Natural killer cell (primary cell): Measurements from ENCODE around the gene TBC1D10B. TPM values are rescaled to one million over a fixed set of nuclear protein-coding genes. Genes with fewer than 3 reads are reported as not detected.
A peak's percentile ranks its signal among the peaks of the same experiment; 100 is the strongest.
"Not testable (repeated sequence)": the region's sequence is repeated elsewhere in the genome, so short reads cannot be mapped to it uniquely, and the experiment has no call there.

Experiments used
- ATAC-seq, 3 donors: fragments of 150-1000 bp in 2 of 3; fragments of 200-7000 bp in 1 of 3; cut with Tn5 transposase; 1 replicate in 1 of 3; 2 replicates in 2 of 3; pipeline ENCODE4 v1.10.0; 2021; ENCODE audit warnings: mild to moderate bottlenecking in 2 of 3, moderate library complexity in 2 of 3
- DNase-seq, 2 donors: peaks; one replicate each; pipeline versions ENCODE4 v3.0.0 to v3.0.0-alpha.2; 2013 to 2021; ENCODE audit warnings: mixed read lengths in 1 of 2
- H3K27ac ChIP-seq: one replicate; pipeline ENCODE4 v1.5.1; 2013; ENCODE audit warnings: mild to moderate bottlenecking, low read length
- H3K27me3 ChIP-seq: one replicate; pipeline ENCODE4 v1.6.1; 2013; ENCODE audit warnings: low read length; ENCODE audit not compliant: control insufficient read depth, insufficient read depth
- H3K36me3 ChIP-seq: one replicate; pipeline ENCODE4 v1.6.1; 2013; ENCODE audit warnings: low read length; ENCODE audit not compliant: control insufficient read depth, insufficient read depth
- H3K4me1 ChIP-seq: one replicate; pipeline ENCODE4 v1.6.1; 2013; ENCODE audit warnings: low read length; ENCODE audit not compliant: control insufficient read depth, insufficient read depth
- H3K4me3 ChIP-seq: one replicate; pipeline ENCODE4 v1.5.1; 2013; ENCODE audit warnings: low read length
- H3K9me3 ChIP-seq: one replicate; pipeline ENCODE4 v1.6.1; 2013; ENCODE audit warnings: low read length; ENCODE audit not compliant: control insufficient read depth, insufficient read depth
- H3K27ac Mint-ChIP-seq, 2 donors: one replicate each; pipeline ENCODE4 v1.8.0; 2022; ENCODE audit warnings: mild to moderate bottlenecking in 2 of 2, mixed read lengths in 2 of 2, moderate library complexity in 1 of 2
- H3K27me3 Mint-ChIP-seq, 2 donors: one replicate each; pipeline ENCODE4 v1.8.0; 2022; ENCODE audit warnings: low read depth in 2 of 2, mixed read lengths in 2 of 2
- H3K36me3 Mint-ChIP-seq: one replicate; pipeline ENCODE4 v1.8.0; 2022; ENCODE audit warnings: mixed read lengths
- H3K4me1 Mint-ChIP-seq, 2 donors: one replicate each; pipeline ENCODE4 v1.8.0; 2022; ENCODE audit warnings: mixed read lengths in 2 of 2
- H3K4me3 Mint-ChIP-seq: one replicate; pipeline ENCODE4 v1.8.0; 2022; ENCODE audit warnings: mild to moderate bottlenecking, moderate library complexity, mixed read lengths
- H3K9me3 Mint-ChIP-seq, 2 donors: one replicate each; pipeline ENCODE4 v1.8.0; 2022; ENCODE audit warnings: mixed read lengths in 2 of 2
- WGBS: methylation state at CpG from one replicate; pipeline ENCODE4 v1.1.7; 2013; ENCODE audit warnings: missing lambda C conversion rate; ENCODE audit not compliant: insufficient coverage; 5-methylcytosine and 5-hydroxymethylcytosine counted together
- intact Hi-C: fragments of 100-400 bp; cut with micrococcal nuclease; formaldehyde crosslinking; loops from one replicate; pipeline ENCODE4 v1.14.2; 2022
- total RNA-seq, 4 donors: library from RNA; stranded (reverse); fragments of 120-200 nt in 1 of 4; gene quantifications; one replicate each; pipeline versions ENCODE4 v1.2.3 to v1.2.4, GENCODE V29; 2013 to 2022
- TF ChIP-seq, protein P1 (sequence below): fragments of 200-600 bp; IDR thresholded peaks from one replicate; pipeline ENCODE4 v1.8.0; 2022; ENCODE audit warnings: antibody characterized with exemption

Gene TBC1D10B
- total RNA-seq, 3 donors from 2014 or later (not counting 1 experiment from before 2014, with no cell fraction given): 43.0 to 55.3 (median 50.2) TPM

DNA sequence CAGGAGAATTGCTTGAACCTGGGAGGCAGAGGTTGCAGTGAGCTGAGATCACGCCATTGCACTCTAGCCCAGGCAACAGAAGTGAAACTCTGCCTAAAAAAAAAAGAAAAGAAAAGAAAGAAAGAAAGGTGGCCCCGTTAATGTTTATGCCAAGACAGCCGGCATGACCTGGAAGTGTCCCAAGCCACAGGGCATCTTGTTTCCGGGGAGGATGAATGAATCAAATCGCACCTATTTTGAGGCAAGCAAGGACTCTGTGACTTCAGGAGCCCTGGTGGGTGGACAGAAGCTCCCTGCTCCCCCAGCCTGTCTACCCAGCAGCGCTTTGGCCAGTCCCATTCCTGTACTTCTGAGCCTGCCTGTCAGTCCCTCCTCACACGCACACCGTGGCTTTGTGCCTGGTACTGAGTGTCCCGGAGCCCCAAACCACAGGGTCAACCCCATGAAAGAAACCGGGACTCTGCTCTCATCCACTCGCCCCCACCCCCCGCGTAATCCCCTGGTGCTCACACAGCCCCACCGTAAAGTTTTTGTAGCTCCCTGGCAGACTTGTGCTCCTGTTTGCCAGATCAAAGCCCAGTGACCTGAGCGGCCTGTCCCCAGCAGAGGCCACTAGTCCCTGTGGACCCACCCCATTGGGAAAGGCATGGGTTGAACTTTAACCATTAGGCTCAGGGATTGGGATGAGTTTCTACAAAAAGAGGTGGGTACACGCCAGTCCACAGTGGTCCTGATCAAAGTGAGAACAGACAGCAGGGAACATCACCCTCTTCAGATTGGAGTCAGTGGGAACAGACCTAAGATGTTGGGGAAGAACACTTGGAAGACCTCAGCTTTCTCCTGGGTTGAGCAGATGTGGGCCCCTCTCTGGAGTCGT, 34.5 kb downstream of the TBC1D10B start:
- Histone ChIP-seq H3K4me3 (peak overlapping the region; percentile 45), H3K9me3 (no peaks in the 10 kb centered on the region), H3K36me3 (no peaks in the 10 kb centered on the region), H3K4me1 (peaks cover 17% of the 10 kb centered on the region), H3K27ac (peak overlapping the region; percentile 65), H3K27me3 (no peaks in the 10 kb centered on the region)
- WGBS: 29% methylated on average over 17 of the region's 17 CpGs
- ATAC-seq: peak in 1 of 3 donors; percentile 10
- no peaks in the 10 kb centered on the region for H3K36me3 Mint-ChIP-seq
- H3K27ac Mint-ChIP-seq: peak overlapping the region; percentile 86 to 89
- intact Hi-C loops: loop anchor here (1.0 to 2.0 kb wide), 2 partner anchors 14 to 43 kb away; no protein-coding TSS in a partner anchor
- DNase-seq: peak in 1 of 2 donors; percentile 67
- H3K27me3 Mint-ChIP-seq: no peaks in the 10 kb centered on the region
- H3K4me1 Mint-ChIP-seq: peaks cover 16% of the 10 kb centered on the region in 2 donors
- TF ChIP-seq, protein P1, sequence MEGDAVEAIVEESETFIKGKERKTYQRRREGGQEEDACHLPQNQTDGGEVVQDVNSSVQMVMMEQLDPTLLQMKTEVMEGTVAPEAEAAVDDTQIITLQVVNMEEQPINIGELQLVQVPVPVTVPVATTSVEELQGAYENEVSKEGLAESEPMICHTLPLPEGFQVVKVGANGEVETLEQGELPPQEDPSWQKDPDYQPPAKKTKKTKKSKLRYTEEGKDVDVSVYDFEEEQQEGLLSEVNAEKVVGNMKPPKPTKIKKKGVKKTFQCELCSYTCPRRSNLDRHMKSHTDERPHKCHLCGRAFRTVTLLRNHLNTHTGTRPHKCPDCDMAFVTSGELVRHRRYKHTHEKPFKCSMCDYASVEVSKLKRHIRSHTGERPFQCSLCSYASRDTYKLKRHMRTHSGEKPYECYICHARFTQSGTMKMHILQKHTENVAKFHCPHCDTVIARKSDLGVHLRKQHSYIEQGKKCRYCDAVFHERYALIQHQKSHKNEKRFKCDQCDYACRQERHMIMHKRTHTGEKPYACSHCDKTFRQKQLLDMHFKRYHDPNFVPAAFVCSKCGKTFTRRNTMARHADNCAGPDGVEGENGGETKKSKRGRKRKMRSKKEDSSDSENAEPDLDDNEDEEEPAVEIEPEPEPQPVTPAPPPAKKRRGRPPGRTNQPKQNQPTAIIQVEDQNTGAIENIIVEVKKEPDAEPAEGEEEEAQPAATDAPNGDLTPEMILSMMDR: no peak
- no peaks in the 10 kb centered on the region for H3K9me3 Mint-ChIP-seq
- peak overlapping the region; percentile 92 for H3K4me3 Mint-ChIP-seq

DNA sequence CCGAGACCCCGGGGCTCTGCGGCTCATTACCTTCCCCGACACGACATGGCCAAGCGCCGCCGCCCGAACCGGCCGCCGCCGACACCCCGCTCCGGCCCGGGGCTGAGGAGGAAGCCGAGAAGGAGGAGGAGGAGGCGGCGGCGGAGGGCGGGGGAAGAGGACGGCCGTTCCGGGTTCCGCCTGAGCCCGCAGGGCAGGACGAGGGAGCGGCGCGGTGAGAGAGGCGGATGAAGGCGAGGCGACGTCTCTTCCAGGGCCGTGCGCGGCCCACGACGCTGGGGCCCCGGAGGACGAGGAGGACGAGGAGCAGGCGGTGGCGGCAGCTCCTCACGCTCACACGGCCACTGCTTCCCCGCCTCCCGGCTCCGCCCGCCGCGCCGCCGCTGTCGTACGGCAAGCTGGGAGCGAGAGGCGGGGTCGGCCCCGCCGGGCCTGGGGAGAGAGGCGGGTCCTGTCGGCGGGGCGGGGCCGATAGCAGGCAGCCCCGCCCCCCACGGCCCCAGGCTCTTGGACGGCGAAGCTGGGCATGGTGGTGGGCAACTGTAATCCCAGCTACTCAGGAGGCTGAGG, 35.2 kb downstream of the TBC1D10B start:
- H3K4me3 ChIP-seq: peak overlapping the region; percentile 54
- peak overlapping the region; percentile 92 for H3K4me3 Mint-ChIP-seq
- not testable (repeated sequence) for H3K27me3 Mint-ChIP-seq, H3K9me3 ChIP-seq, H3K36me3 ChIP-seq, H3K36me3 Mint-ChIP-seq, H3K27me3 ChIP-seq, H3K9me3 Mint-ChIP-seq
- intact Hi-C loops: loop anchor here (1.0 to 2.0 kb wide), 2 partner anchors 15 to 44 kb away; no protein-coding TSS in a partner anchor
- H3K27ac ChIP-seq: peak overlapping the region; percentile 72
- peak; percentile 76 to 88 (median 76) for ATAC-seq
- DNase-seq: peak; percentile 78 to 84
- peaks cover 16% of the 10 kb centered on the region in 2 donors for H3K4me1 Mint-ChIP-seq
- under 1% methylated on average over 70 of the region's 70 CpGs for whole genome bisulfite sequencing
- peaks cover 17% of the 10 kb centered on the region for H3K4me1 ChIP-seq
- peak overlapping the region; percentile 86 to 89 for H3K27ac Mint-ChIP-seq

DNA sequence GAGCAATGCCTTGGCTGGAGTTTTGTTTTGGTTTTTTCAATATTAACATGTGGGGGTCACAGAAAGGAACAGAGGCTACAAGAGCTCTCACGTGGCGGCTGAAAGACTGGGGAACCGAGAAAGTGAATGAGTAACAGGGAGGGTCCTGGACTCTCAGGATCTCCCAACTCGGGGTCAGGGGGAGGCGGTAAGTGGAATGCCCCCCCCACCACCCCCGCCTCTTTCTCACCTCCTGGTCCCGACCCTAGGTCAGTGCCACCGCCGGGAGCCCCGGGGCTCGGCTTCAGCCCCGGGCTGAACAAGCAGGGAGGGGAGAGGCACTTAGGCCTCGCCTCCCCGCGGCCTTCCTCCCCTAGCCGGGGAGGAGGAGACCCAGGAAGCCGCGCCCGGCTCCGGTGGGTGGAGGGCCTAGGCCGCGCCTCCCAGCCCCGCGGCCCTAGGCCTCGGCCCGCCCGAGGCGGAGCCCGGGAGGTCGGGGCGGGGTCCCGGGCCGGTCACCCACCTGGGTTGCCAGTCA, 35.8 kb downstream of the TBC1D10B start:
- intact Hi-C loops: loop anchor here (2.0 kb wide), 1 partner anchor 44 kb away; no protein-coding TSS in a partner anchor
- Mint-ChIP-seq H3K4me1 (peaks cover 16% of the 10 kb centered on the region in 2 donors), H3K27ac (peak overlapping the region; percentile 86 to 89), H3K4me3 (peak overlapping the region; percentile 96)
- not testable (repeated sequence) for H3K27me3 ChIP-seq, H3K9me3 ChIP-seq, H3K9me3 Mint-ChIP-seq, H3K36me3 ChIP-seq, H3K27me3 Mint-ChIP-seq, H3K36me3 Mint-ChIP-seq
- Histone ChIP-seq H3K4me3 (peak overlapping the region; percentile 54), H3K27ac (peak overlapping the region; percentile 35), H3K4me1 (peaks cover 17% of the 10 kb centered on the region)
- WGBS: 0% methylated on average over 8 of the region's 33 CpGs
- DNase-seq (peak; percentile 79 to 89), ATAC-seq (peak; percentile 83 to 96 (median 89))

DNA sequence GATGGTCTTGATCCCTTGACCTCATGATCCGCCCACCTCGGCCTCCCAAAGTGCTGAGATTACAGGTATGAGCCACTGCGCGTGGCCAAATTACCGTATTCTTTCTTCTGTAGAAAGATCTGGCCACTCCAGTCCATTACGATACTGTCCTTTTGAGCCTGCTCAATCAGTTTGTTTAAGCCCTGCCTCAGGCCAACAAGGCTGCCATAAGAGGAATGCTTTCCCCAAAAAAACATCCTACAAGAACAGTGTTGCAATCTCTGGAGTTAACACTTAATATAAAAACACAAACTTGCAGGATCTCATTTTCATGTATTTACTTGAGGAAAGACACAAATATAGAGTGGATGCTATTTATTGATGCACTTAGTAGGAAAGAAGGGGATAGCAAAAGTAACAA, 46.1 kb downstream of the TBC1D10B start:
- ATAC-seq, intact Hi-C loops, H3K9me3 Mint-ChIP-seq, H3K27me3 ChIP-seq, H3K36me3 Mint-ChIP-seq, H3K27ac ChIP-seq, H3K4me3 ChIP-seq, H3K27me3 Mint-ChIP-seq, H3K4me1 ChIP-seq, H3K36me3 ChIP-seq, DNase-seq, H3K9me3 ChIP-seq, H3K4me3 Mint-ChIP-seq: not testable (repeated sequence)
- peaks cover 19 to 20% of the 10 kb centered on the region in 2 donors for H3K4me1 Mint-ChIP-seq
- H3K27ac Mint-ChIP-seq: peak overlapping the region; percentile 67 to 78
- 95% methylated on average over 6 of the region's 6 CpGs for WGBS

DNA sequence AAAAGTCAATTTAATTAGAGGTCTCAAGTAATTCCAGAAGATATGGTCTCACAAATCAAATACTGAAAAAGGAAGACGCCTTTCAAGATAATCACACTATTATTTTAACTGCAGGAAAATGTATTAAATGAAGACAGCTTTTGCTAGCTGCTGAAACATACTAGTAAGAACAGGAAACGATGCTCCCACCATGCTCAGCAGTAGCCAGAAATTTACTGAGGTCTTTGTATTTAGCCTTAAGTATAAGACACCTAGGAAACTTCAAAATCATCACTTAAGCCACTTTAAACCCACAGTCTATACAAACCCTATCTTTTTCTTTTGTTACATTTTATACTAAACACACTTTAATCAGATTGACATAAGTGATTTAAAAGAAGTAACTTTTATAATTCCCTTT, 51.6 kb downstream of the TBC1D10B start:
- intact Hi-C loops, H3K27me3 Mint-ChIP-seq, H3K9me3 ChIP-seq, H3K27ac ChIP-seq, H3K4me3 ChIP-seq, DNase-seq, H3K9me3 Mint-ChIP-seq, H3K27me3 ChIP-seq, H3K4me1 ChIP-seq, H3K4me3 Mint-ChIP-seq, H3K36me3 Mint-ChIP-seq, H3K36me3 ChIP-seq: not testable (repeated sequence)
- Mint-ChIP-seq H3K4me1 (peaks cover 17 to 26% of the 10 kb centered on the region in 2 donors), H3K27ac (peak overlapping the region in 1 of 2 donors; percentile 31)
- WGBS: no CpG with 5 or more reads among the region's 2 CpGs
- peak in 2 of 3 donors; percentile 36 to 55 for ATAC-seq

DNA sequence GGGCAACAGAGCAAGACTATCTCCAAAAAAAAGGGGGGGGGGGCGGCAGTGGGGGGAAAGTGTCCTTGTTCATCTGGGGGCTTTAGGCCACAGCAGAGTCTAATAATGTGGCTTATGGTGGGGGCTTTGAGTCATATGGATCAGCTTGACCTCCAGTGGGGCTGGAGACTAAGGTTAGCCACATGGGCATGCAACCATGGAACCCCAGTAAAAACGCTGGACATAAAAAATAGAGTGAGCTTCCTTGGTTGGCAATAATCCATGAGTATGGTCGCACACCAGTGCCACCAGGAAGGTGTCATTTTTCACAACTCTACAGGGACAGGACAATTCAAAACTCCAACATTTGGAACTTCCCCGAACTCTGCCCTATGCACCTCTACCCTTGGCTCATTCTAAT, 59.4 kb downstream of the TBC1D10B start:
- H3K9me3 ChIP-seq, H3K36me3 ChIP-seq, H3K36me3 Mint-ChIP-seq, H3K27ac ChIP-seq, H3K4me3 ChIP-seq, DNase-seq, H3K9me3 Mint-ChIP-seq, H3K27ac Mint-ChIP-seq, intact Hi-C loops, H3K4me3 Mint-ChIP-seq, ATAC-seq, H3K27me3 ChIP-seq, H3K4me1 ChIP-seq, H3K27me3 Mint-ChIP-seq: not testable (repeated sequence)
- peaks cover 38 to 42% of the 10 kb centered on the region in 2 donors for H3K4me1 Mint-ChIP-seq
- WGBS: 80% methylated on average over 1 of the region's 4 CpGs

DNA sequence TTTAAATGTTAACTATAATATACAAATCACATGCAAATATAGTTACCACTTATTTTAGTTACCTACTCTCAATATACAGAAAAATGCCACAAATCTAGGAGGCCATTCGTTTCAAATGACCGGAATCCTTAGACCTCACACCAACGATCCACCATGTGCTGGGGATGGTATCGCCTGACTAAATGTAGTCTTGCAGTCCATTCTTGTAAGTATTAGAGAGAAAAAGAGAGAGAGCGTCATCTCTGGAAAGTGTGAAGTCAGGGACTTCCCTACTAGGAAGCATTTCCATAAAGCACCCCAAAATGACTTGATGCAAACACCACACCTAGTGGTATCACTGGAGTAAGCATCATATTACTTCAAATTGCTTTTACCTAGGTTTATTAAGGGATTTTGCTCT, 61.0 kb downstream of the TBC1D10B start:
- H3K27me3 ChIP-seq, intact Hi-C loops, ATAC-seq, H3K9me3 ChIP-seq, H3K27me3 Mint-ChIP-seq, H3K4me1 ChIP-seq, H3K27ac ChIP-seq, H3K9me3 Mint-ChIP-seq, H3K36me3 ChIP-seq, H3K36me3 Mint-ChIP-seq, H3K4me3 Mint-ChIP-seq, H3K4me3 ChIP-seq: not testable (repeated sequence)
- DNase-seq: peak in 1 of 2 donors; percentile 8
- H3K27ac Mint-ChIP-seq: peak overlapping the region; percentile 20 to 64
- WGBS: 84% methylated on average over 2 of the region's 5 CpGs
- H3K4me1 Mint-ChIP-seq: peaks cover 24 to 28% of the 10 kb centered on the region in 2 donors
